NCI-H510A treated with DMSO at 0.1 percent for 48 hours (cell line): ENCODE measurements around the gene ABHD17B.
A peak's percentile ranks its signal among the peaks of the same experiment; 100 is the strongest.
"Not testable (repeated sequence)": the region's sequence is repeated elsewhere in the genome, so short reads cannot be mapped to it uniquely, and the experiment has no call there.

Experiments used
- DNase-seq: peaks from one replicate; lab custom pipeline; 2025; lab: John Stamatoyannopoulos, UW

ABHD17B gene

DNA sequence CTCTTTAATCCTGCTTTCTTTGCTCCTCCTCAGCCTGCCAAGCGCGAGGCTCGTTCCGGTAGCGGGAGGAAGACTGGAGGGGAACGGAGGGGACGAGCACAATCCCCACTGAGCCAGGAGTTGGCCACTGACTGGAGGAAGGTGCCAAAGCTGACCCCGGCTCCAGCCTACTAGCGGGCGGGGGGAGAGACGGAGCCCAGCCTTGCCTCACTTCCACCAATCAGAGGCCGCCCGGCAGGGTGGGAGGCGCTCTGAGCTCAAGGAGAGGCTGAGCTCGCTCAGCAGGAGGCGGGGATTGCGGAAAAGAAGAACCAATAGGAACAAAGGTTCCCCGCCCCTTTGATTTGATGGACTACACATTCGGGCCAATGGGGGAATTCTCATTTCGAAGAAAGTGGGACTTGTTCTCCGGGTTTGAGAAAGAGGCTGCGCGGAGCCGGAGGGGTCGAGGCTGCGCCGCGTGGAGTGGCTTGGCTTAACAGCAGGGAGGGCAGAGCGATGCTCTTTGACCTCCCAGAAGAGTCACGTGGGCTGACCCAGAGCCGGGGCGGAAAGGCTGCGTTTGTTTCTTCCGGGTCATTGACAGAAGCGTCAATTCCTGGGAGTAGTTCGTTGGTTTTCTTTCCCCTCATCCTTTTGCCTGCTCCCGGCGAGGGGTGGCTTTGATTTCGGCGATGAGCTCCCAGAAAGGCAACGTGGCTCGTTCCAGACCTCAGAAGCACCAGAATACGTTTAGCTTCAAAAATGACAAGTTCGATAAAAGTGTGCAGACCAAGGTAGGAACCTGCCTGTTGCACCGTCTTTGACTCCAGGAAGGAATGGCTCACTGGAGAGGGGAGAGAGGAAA lies at the start of gene ABHD17B, which contains the start of gene C9orf85:
Gene ABHD17B, minus strand, starts transcription at position 133 of the 847 bp plus-strand sequence. CDS start 36,113 bp downstream, outside the sequence.
Gene C9orf85, plus strand, starts transcription at position 579 of the 847 bp plus-strand sequence. Its CDS starts 96 bp downstream, at position 675.
- DNase-seq, result peak; percentile 98

- no peak for DNase-seq
These were observed 44.4 kb upstream of the ABHD17B start for GRCh38 chr9:71955300-71955915.

DNA sequence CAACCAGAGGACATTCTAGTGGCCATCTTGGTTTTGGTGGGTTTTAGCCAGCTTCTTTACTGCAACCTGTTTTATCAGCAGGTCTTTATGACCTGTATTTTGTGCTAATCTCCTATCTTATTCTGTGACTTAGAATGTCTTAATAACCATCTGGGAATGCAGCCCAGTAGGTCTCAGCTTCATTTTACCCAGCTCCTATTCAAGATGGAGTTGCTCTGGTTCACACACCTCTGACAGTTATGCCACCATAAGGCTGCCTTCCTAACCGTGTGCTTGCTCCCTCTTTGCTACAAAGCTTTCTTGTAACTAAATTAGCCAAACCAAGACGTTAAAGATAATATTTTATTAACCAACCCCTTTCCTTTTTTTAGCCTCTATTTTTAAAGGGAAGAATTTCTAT lies 43.7 kb upstream of the ABHD17B start:
- DNase-seq, result not testable (repeated sequence)

DNA sequence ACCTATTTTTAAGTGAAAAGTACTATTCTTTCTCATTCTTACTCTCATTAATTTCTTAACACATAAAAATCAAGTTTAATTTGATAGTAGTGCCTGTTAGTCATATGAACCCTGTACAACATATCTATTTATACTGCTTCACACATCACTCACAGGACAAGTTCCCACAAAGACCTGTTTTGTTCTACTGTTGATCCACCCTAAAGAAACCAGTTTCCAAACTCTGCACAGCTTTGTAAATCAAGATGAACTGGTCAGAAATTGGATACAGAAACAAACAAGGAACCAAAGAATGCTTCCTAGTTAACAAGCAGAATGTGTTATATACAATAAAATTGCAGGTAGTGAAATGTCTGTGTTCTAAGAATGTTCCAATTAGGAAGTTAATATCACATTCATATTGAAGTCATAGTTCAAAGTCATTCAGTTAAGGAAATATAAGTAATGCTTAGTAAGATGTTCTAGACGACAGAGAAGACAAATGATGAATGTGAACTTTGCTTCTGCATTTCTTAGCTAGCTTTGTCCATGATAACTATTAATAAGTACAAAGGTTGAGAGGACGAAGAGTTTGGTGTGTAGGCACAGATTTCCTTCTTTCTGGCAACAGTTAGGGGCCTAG lies 33.9 kb upstream of the ABHD17B start:
- DNase-seq, result no peak

DNA sequence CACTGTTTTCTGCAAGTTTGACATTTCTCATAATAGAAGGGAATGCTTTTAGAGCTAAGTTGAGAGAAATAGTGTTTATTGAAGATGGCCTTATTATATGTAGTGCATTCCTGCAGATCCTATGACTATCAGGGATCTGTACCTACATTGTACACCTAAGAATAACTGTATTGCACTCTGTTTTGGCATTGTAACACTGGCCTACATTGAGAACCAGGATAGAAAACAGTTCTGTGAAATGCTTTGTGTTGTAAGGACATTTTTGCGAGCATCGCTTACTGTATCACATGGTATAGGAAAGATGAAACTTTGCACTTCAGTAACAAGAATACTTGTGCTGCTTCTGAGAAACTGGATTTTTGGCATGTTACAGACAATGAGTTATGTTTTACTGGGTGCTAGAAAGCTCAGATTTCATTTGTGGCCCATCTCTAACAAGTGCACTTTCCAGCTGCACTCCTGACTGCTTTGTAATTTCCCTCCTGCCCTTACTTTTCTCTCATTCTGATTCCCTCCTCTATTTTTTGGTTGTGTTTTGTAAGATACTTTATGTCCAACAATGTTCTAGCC lies 31.1 kb upstream of the ABHD17B start:
- DNase-seq, result no peak

- DNase-seq, result no peak
These were observed 30.1 kb upstream of the ABHD17B start for GRCh38 chr9:71941060-71941568.

- no peak for DNase-seq
These were observed 26.9 kb upstream of the ABHD17B start for GRCh38 chr9:71937898-71938297.

- DNase-seq, result no peak
These were observed 26.2 kb upstream of the ABHD17B start for GRCh38 chr9:71937070-71937625.

DNA sequence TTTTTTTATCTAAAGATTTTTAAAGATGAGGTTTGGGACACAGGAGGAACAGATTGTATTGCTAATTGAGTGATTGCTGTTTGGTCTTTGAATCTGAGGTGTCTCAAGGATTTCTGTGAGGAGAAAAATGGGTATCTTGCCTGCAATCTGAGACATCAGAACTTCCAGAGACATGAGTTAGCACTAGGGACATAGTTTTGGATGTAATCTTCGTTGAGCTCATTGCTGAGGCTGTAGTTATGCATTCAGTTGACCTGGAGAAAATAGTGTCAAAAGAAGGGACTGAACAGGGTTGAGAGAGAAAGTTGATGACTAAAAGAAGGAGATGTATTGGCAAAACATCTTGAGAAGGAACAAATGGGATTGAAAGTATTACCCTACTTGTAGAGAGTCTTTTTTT lies 25.1 kb upstream of the ABHD17B start:
- DNase-seq, result no peak

DNA sequence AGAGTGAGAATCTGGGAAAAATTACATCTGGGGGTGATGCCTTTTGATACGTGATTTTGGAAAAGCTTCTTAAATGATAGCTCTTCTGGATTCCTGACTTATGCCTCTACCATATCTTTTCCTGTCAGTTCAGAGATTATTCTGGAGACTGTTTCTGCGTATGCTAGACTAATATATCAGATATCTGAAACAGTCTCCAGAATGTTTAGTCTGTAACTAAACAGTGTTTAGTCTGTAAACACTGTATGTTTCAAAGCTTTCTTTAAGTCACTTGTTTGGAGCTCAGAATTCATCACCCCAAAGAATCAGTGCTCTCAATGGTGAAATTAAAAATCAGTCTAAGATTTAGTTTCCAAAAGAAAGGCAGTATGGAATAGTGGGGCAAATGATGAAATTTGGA lies 20.2 kb upstream of the ABHD17B start:
- no peak for DNase-seq

GRCh38 chr9:71929791-71930440 lies 18.9 kb upstream of the ABHD17B start:
- DNase-seq, result no peak

- DNase-seq, result no peak
These were observed 18.2 kb upstream of the ABHD17B start for GRCh38 chr9:71929223-71929622.

GRCh38 chr9:71928806-71929205 lies 17.8 kb upstream of the ABHD17B start:
- no peak for DNase-seq

DNA sequence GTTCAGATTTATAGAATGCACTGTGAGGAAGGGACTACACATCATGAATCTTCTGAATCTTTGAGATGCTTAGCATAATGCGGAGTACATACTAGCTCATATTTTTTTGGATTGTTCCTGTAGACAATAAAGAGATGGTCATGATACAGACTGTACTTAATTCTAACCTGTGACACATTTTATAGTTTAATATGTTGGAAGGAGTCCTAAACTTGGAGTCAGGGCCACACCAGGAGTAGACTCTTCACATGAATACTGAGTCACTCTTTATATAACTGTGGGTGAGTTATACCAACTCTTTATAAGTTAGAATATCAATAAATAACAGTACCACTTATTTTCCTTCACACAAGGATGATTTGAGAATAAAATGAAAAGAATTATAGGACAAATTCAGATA lies 17.4 kb upstream of the ABHD17B start:
- no peak for DNase-seq

- DNase-seq, result no peak
These were observed 14.8 kb upstream of the ABHD17B start for GRCh38 chr9:71925834-71926233.

GRCh38 chr9:71924576-71924975 lies 13.6 kb upstream of the ABHD17B start:
- DNase-seq, result no peak

- DNase-seq, result no peak
These were observed 10.3 kb upstream of the ABHD17B start for GRCh38 chr9:71921190-71921814.

DNA sequence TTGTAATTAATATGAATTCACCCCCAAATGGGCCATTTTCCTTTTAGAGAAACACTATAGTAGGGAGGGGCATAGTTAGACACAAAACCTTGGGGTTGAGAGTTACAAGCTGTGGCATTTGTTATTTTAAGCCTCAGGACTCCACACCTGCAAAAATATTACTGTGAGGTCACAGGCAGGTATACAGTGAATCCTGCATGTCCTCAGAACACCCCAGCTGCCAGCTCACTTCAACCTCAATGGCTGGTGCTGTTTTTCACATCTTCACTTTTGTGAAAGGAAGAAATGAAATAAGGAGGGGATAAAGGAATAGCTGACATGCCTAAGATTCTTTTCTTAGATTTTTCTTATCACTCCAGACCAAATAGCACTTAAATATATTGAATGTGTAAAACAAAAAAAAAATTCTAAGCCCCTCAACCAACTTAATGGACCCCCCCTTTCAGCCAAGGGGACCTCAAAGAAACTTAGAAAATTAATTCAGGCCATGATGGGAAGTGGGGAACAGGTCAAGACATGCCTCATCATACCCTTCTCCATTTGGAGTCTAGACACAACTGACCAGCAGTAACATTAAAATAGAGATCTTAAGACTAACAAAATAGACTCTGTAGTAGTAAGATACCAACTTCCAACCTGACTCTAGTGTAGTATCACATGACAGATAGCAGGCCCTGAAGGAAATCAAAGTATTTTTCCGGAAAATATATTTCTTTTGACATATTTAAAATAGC lies 9.6 kb upstream of the ABHD17B start:
- DNase-seq, result no peak

GRCh38 chr9:71918419-71918818 lies 7.4 kb upstream of the ABHD17B start:
- no peak for DNase-seq

- no peak for DNase-seq
These were observed 6.0 kb upstream of the ABHD17B start for GRCh38 chr9:71916834-71917534.
